G401.6 (cell line): ENCODE measurements around the gene HOXC12.

Experiments used
- FAIRE-seq: peaks from 2 replicates; lab custom pipeline; 2012; peaks lifted over from hg19 to GRCh38; lab: Jason Lieb, UNC

HOXC12 gene

DNA sequence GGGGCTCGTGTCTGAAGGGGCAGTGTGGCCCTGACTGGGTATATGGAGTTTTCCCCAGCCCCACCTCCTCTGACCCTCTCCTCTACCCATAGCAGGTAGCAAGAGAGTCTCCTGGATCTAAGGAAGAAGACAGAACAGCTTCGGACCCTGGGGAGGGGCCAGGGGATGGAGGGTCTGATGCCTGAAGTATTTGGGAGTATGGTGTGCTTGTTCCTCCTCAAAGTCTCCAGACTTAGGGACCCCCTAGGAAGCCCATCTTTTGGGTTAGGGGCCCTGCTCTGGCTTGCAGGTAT is 53.5 kb downstream of the HOXC12 start:
- FAIRE-seq: no peak
